ENCODE results near the gene HECTD2.

HECTD2 gene

DNA sequence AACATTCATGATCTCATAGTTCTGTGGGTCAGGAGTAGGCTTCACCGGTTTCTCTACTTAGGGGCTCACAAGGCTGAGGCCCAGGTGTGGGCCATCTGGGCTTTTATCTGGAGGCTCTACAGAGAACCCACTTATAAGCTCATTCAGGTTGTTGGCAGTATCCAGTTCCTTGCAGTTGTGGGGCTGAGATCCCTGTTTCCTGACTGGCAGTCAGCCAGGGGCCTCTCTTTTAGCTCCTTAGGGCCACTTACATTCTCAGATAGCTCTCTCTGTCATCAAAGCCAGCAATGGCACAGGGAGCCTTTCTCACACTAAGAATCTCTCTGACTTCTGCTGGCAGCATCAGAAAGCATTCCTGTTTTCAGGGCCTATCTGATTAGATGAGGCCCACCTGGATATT is 18.2 kb upstream of the HECTD2 start:
- H3K27ac ChIP-seq: no peak overlapping the region
- DNase-seq (ENCODE audit: low spot score): no peak
- TF ChIP-seq, protein P1, sequence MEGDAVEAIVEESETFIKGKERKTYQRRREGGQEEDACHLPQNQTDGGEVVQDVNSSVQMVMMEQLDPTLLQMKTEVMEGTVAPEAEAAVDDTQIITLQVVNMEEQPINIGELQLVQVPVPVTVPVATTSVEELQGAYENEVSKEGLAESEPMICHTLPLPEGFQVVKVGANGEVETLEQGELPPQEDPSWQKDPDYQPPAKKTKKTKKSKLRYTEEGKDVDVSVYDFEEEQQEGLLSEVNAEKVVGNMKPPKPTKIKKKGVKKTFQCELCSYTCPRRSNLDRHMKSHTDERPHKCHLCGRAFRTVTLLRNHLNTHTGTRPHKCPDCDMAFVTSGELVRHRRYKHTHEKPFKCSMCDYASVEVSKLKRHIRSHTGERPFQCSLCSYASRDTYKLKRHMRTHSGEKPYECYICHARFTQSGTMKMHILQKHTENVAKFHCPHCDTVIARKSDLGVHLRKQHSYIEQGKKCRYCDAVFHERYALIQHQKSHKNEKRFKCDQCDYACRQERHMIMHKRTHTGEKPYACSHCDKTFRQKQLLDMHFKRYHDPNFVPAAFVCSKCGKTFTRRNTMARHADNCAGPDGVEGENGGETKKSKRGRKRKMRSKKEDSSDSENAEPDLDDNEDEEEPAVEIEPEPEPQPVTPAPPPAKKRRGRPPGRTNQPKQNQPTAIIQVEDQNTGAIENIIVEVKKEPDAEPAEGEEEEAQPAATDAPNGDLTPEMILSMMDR (IDR thresholded peaks at IDR 0.05): no peak

DNA sequence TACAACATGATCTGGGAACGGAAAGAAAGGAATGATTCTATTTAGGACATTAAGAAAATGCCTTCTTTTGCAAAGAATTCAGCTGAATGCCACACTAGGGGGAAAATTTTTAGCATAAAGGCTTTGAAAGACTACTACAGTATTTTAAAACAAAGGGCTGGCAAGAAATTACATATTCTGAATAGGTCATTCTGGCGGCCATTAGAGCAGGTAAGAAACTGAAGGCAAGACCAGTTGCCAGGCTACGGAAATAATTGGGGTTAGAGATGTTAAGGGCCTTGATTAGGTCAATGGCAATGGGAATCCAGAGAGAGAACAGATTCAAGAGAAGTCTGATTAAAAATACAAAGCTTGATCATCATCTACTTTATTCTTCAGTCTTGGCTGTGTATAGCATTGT is 3.8 kb upstream of the HECTD2 start:
- TF ChIP-seq, protein P1 (IDR thresholded peaks at IDR 0.05): no peak
- no peak for DNase-seq (ENCODE audit: low spot score)
- Histone ChIP-seq H3K4me3 (no peak overlapping the region), H3K27ac (no peak overlapping the region)

More for the DNA sequence above, 18.2 kb upstream of the HECTD2 start:
- no peak overlapping the region for H3K4me3 ChIP-seq

DNA sequence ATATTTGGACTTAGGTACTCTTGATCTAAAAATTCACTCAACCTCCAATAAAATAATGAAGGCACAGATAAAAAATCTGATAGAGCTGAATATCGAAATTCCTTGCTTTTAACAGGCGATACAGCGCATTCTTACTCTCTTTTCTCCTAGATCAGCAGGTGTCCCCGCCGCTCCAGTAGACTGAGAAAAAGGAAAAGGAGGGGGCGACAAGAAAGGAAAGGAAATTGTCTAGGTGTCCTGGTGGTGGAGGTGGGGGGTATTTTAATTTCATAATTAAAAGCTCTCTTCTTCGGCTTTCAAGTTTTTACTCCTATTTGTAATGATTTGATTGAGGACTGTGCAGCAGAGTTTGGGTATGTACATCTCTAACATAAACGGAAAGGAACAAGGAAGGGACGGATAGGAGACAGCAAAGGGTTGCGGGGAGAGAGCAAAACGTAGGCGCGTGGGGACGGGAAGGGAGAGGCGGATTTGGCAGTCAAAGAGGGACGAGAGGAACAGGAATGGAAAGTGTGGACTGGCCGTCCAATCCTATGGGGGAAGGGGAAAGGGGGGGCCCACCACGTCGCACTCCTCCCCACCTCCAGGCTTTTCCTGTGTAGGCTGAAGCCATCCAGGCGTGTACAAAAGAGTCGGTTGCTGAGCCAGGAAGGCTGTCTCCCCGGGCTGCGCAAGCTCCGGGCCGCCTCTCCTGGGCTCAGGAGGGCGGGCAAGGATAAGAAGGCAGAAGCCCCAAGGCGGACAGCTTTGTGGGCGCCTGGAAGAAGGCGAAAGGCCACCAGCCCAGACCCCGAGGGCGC is 875 bp upstream of the HECTD2 start:
- peak overlapping the region; percentile 94 to 99 for H3K27ac ChIP-seq
- peak overlapping the region; percentile 74 for H3K4me3 ChIP-seq
- TF ChIP-seq, protein P1 (IDR thresholded peaks at IDR 0.05): no peak
- DNase-seq (ENCODE audit: low spot score): peak; percentile 94

DNA sequence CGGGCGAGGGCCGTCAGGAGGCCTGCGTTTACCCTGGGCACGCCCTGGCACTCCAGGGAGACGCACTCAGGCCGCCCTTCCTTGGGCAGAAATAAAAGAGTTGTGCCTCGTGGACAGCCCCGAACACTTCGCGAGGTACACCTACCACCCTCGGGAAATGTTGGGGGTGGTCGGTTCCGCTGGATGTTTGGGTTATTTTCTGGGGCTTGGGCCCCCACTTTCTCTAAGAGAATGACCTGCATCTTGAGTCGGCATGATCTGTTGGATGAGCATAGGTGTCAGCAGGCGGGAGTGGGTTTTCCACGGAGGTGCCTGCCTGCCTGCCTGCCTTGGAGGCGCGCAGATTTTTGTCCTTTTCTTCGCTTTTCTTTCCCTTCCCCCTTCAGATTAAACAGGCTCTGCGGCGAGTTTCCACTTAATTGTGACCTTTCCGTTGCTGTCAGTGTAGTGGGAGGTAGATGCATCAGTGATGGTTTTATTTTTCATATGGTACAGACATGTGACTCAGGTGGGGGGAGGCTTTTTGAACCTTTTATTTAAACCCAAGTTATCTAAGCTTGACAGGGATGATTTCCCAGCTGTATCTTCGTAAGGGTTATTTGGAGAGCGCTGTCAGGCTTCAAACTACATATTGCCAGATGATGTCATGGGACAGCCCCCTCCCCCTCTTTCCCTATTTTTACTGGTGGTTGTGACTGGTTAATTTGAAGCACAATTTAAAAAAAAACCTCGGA is 661 bp downstream of the HECTD2 start:
- Histone ChIP-seq H3K27ac (peak overlapping the region; percentile 94 to 99), H3K4me3 (peak overlapping the region; percentile 74)
- TF ChIP-seq, protein P1 (IDR thresholded peaks at IDR 0.05): no peak
- DNase-seq (ENCODE audit: low spot score): peak; percentile 75

DNA sequence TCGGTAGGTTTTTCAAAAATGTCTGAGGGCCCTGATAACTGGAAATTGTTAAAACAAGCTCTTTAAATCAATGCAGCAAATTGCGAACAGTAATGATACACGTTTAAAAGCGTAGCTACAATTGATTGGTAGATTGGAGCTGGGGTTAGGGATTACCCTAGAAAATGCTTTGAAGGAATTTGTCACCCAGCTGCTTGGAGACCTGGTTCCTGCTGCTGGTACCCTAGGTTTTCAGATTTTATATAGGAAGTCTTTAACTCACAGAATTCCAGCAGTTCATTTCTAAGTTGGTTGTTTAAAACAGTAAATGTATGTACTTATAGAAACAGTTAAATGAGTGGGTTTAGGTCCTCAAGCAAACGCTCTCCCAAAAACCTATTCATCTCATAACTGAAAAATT is 1.5 kb downstream of the HECTD2 start:
- no peak overlapping the region for H3K27ac ChIP-seq

DNA sequence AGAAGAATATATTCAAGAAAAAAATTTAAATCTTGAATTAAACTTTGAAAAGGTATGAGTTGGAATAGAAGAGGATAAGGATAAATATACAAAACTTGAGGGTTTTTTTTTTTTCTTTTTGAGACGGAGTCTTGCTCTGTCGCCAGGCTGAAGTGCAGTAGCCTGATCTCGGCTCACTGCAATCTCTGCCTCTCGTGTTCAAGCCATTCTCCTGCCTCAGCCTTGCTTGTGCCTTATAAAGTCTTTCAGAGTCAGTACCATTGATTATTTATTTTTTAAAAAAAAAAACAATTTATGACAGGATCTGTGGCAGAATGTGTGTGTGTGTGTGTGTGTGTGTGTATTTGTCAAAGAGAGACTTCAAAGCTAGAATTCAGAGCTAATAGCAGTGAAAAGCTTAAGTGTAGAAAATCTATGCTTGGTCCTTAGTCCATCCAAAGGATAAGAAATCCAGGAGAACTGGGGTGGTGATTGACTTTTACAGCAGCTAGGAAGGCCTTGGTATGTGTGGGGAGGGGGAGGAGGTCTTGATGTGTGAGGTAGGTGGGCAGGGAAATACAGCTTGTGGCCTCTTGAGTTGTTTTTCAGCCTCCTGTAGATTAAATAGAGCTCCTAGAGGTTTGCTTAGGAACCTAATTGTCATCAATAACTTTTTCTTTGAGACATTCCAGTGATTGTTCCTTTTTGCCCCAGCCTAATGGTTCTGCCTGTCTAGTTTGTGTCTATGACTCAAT is 2.4 kb downstream of the HECTD2 start:
- TF ChIP-seq, protein P1 (IDR thresholded peaks at IDR 0.05): no peak
- H3K4me3 ChIP-seq: no peak overlapping the region
- no peak for DNase-seq (ENCODE audit: low spot score)
- no peak overlapping the region for H3K27ac ChIP-seq

More for the DNA sequence above, 1.5 kb downstream of the HECTD2 start:
- TF ChIP-seq, protein P1 (IDR thresholded peaks at IDR 0.05): no peak
- DNase-seq (ENCODE audit: low spot score): no peak
- H3K4me3 ChIP-seq: peak overlapping the region; percentile 74

Data from coronary artery (tissue), 2 donors.